GM18951 (cell line): ENCODE data around the gene ADPRH.

Experiments used
- POLR2A ChIP-seq: IDR thresholded peaks from 4 replicates; pipeline ENCODE4 v1.6.1; 2011; ENCODE audit warnings: mild to moderate bottlenecking; ENCODE audit not compliant: insufficient read length, insufficient read depth; ENCODE audit errors: extremely low read depth
- in situ Hi-C: fragments of 300-500 bp; cut with MboI; formaldehyde crosslinking; loops from one replicate; pipeline ENCODE4 v1.12.0; 2022; ENCODE audit warnings: low sequenced_read_pairs, mixed read lengths, inconsistent platforms; ENCODE audit not compliant: unreplicated experiment

The ADPRH gene

GRCh38 chr3:119632216-119632615 lies 52.9 kb downstream of the ADPRH start:
- no peak for TF ChIP-seq POLR2A

GRCh38 chr3:119632829-119633228 lies 53.5 kb downstream of the ADPRH start:
- in situ Hi-C loops, result no loop called here
- TF ChIP-seq POLR2A, result no peak

More at GRCh38 chr3:119632216-119632615, 52.9 kb downstream of the ADPRH start:
- in situ Hi-C loops, result no loop called here

- in situ Hi-C loops, result no loop called here
Measured at GRCh38 chr3:119635719-119636118, 56.4 kb downstream of the ADPRH start.

GRCh38 chr3:119636249-119636648 lies 57.0 kb downstream of the ADPRH start:
- no peak for TF ChIP-seq POLR2A
- in situ Hi-C loops, result no loop called here

More at GRCh38 chr3:119635719-119636118, 56.4 kb downstream of the ADPRH start:
- TF ChIP-seq POLR2A, result no peak

- in situ Hi-C loops, result no loop called here
- no peak for TF ChIP-seq POLR2A
Measured at GRCh38 chr3:119636891-119637611, 57.8 kb downstream of the ADPRH start.

DNA sequence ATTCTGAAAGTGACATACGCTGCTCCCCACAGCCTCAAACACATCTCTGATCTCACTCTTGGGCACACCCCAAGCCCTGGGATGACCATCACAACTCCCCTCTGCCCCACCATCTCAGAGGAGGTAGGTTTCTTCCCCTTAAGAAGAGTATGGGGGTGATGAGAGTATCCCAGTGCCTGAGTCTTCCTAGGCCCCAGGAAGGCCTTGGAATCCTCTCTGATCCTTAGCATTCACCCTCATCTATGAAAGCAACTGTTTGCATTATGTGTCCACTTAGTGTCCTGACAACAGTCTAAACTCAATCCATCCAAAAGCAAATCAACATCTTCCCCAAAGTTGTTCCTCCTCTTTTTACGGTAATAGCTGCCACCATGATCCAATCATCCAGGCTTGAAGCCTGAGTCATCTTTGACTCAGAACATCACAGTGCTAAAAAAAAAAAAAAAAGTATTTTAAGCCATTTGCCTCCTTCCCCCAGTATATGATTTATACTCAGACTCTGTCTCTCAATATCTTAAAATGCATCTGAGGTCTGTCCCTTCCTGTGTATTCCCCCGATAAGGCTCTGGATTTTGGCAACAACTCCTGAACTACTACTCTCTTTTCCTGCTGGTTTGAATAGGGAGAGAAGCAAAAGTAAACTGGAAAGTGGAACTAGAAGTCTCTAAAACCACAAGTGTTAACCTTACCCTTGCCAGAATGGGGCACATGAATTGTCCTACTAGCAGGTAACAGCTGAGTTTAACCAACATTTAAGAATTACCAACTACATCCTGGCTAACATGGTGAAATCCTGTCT lies 58.6 kb downstream of the ADPRH start:
- TF ChIP-seq POLR2A, result no peak
- in situ Hi-C loops, result no loop called here
